CD4-positive, alpha-beta T cell (primary cell): ENCODE results near the gene STIM1. TPM values are rescaled to one million over a fixed set of nuclear protein-coding genes. Genes with fewer than 3 reads are reported as not detected.
A peak's percentile ranks its signal among the peaks of the same experiment; 100 is the strongest.

Experiments used
- ATAC-seq: fragments of 200-7000 bp; cut with Tn5 transposase; one replicate; pipeline ENCODE4 v1.10.0; 2022; ENCODE audit warnings: mild to moderate bottlenecking; ENCODE audit not compliant: poor library complexity
- CTCF ChIA-PET: fragments of 350-600 bp; sonication (Branson Sonifier 250); formaldehyde crosslinking; loops from one replicate; lab custom pipeline; 2021; ENCODE audit warnings: antibody characterized with exemption, inconsistent platforms; lab: Charles Lee
- POLR2A ChIA-PET: fragments of 350-600 bp; sonication (Branson Sonifier 250); formaldehyde crosslinking; loops from one replicate; lab custom pipeline; 2021; ENCODE audit warnings: antibody characterized with exemption, inconsistent platforms; lab: Charles Lee
- DNase-seq, 14 experiments: peaks; one replicate each; pipeline ENCODE4 v3.0.0-alpha.2; 2013 to 2020; ENCODE audit warnings: mixed read lengths in 2 of 14
- H3K27ac ChIP-seq, 2 donors: one replicate each; pipeline versions ENCODE4 v1.5.1 to v1.7.0; 2013; ENCODE audit warnings: low read length in 2 of 2, low read depth in 1 of 2, mild to moderate bottlenecking in 1 of 2
- H3K27me3 ChIP-seq, 2 experiments: 1 replicate in 1 of 2; 2 replicates in 1 of 2; pipeline versions ENCODE4 v1.6.1 to v1.7.0; 2013; ENCODE audit warnings: low read length in 2 of 2, control low read depth in 1 of 2, mild to moderate bottlenecking in 1 of 2, moderate library complexity in 1 of 2; ENCODE audit not compliant: insufficient read depth in 2 of 2, control insufficient read depth in 1 of 2
- H3K36me3 ChIP-seq: one replicate; pipeline ENCODE4 v1.6.1; 2013; ENCODE audit warnings: low read length, control low read depth; ENCODE audit not compliant: insufficient read depth
- H3K4me1 ChIP-seq: one replicate; pipeline ENCODE4 v1.6.1; 2013; ENCODE audit warnings: low read length, control low read depth; ENCODE audit not compliant: insufficient read depth
- H3K4me3 ChIP-seq: one replicate; pipeline ENCODE4 v1.5.1; 2013; ENCODE audit warnings: mild to moderate bottlenecking, low read length, moderate library complexity
- H3K9me3 ChIP-seq, 2 experiments: 1 replicate in 1 of 2; 2 replicates in 1 of 2; pipeline versions ENCODE4 v1.6.1 to v1.7.0; 2013; ENCODE audit warnings: low read length in 2 of 2, mild to moderate bottlenecking in 2 of 2, control low read depth in 1 of 2, moderate library complexity in 1 of 2; ENCODE audit not compliant: control insufficient read depth in 1 of 2, insufficient read depth in 1 of 2
- H3K27ac Mint-ChIP-seq: one replicate; pipeline ENCODE4 v1.8.0; 2020; ENCODE audit warnings: mixed read lengths
- H3K27me3 Mint-ChIP-seq: one replicate; pipeline ENCODE4 v1.8.0; 2021; ENCODE audit warnings: mixed read lengths
- H3K36me3 Mint-ChIP-seq: one replicate; pipeline ENCODE4 v1.8.0; 2021; ENCODE audit warnings: low read depth, mixed read lengths
- H3K4me1 Mint-ChIP-seq: one replicate; pipeline ENCODE4 v1.8.0; 2021; ENCODE audit warnings: low read depth, mixed read lengths
- H3K4me3 Mint-ChIP-seq: one replicate; pipeline ENCODE4 v1.8.0; 2020; ENCODE audit warnings: mild to moderate bottlenecking, mixed read lengths
- H3K9me3 Mint-ChIP-seq: one replicate; pipeline ENCODE4 v1.8.0; 2020; ENCODE audit warnings: mixed read lengths
- intact Hi-C, 2 experiments: fragments of 100-400 bp; cut with DNase I in 1 of 2; cut with micrococcal nuclease in 1 of 2; formaldehyde crosslinking; loops; one replicate each; pipeline versions ENCODE4 v1.15.1 to v1.9.0; 2023 to 2025; cut with DNase I, micrococcal nuclease
- total RNA-seq, 174 experiments: library from RNA in 2 of 174; stranded (reverse) in 2 of 174; gene quantifications; one replicate each; pipeline ENCODE4 v1.2.3 and lab custom pipeline; 2021 to 2026
- TF ChIP-seq, protein P1 (sequence below): fragments of 200-600 bp; IDR thresholded peaks from one replicate; pipeline ENCODE4 v1.8.0; 2022; ENCODE audit warnings: antibody characterized with exemption, mild to moderate bottlenecking

STIM1 gene
- total RNA-seq, 2 experiments from 2014 or later, result 89.0 to 94.9 TPM

DNA sequence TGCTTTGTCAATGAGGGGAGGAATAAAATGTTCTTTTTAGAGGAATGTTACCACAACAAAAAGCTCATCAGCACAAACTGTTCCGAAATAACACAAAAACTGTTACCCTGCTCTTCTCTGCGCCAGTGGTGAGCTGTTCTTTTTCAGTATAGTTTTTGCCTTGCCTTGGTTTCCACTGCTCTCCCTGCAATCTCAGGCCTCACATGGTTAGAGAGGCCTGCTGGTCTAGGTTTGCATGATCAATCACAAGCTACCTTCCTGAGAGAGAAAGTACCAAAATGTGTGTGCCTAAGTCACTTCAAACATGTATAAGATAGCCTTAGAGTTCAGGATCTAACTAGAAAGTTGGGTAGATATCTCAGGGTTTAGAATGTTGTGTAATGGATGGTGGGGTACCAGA, 114.6 kb downstream of the STIM1 start:
- CTCF ChIA-PET, result interaction anchor here (0.7 kb wide), 1 partner anchor 121 kb away, joined by 3 read pairs; no protein-coding TSS in a partner anchor
- TF ChIP-seq, protein P1, sequence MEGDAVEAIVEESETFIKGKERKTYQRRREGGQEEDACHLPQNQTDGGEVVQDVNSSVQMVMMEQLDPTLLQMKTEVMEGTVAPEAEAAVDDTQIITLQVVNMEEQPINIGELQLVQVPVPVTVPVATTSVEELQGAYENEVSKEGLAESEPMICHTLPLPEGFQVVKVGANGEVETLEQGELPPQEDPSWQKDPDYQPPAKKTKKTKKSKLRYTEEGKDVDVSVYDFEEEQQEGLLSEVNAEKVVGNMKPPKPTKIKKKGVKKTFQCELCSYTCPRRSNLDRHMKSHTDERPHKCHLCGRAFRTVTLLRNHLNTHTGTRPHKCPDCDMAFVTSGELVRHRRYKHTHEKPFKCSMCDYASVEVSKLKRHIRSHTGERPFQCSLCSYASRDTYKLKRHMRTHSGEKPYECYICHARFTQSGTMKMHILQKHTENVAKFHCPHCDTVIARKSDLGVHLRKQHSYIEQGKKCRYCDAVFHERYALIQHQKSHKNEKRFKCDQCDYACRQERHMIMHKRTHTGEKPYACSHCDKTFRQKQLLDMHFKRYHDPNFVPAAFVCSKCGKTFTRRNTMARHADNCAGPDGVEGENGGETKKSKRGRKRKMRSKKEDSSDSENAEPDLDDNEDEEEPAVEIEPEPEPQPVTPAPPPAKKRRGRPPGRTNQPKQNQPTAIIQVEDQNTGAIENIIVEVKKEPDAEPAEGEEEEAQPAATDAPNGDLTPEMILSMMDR, result no peak
- no peak overlapping the region for H3K27ac ChIP-seq

DNA sequence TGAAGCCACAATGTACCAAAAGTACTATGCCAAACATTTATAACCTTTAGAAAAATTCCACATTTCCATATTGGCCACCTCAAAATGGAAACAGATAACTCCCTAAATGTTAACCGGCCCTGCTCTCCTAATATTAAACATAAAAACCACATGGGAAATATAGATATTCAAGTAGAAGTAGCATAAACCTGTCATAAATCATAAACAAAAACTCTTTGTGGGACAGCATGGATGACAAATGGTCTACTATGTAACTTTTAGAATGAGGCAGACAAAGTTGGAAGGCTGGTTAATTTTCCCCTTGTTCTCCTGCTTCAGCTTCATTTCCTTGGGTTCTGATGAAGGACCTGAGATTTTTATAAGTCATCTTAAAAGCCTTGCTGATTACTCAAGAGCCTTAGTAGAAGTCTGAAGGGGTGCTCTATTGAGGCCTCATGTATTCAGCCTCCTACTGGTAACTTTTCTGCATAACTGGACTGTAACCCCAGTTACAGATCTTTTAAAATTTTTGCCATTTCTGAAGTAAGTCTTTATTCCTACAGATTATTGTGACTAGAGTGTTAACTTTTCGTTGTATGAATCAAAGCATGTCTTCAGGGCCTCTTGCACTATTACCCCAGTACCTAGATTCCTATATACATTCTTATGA, 116.4 kb downstream of the STIM1 start:
- no peaks in the 10 kb centered on the region for H3K9me3 Mint-ChIP-seq
- ATAC-seq (peak; percentile 44), DNase-seq (peak in 3 of 14 experiments; percentile 18 to 30 (median 22))
- H3K9me3 ChIP-seq, result no peaks in the 10 kb centered on the region
- no peak overlapping the region for H3K27ac ChIP-seq
- peaks cover 60% of the 10 kb centered on the region for H3K36me3 Mint-ChIP-seq
- H3K27me3 Mint-ChIP-seq, result no peaks in the 10 kb centered on the region
- H3K4me1 ChIP-seq, result peaks cover 24% of the 10 kb centered on the region
- intact Hi-C loops, result no loop called here
- TF ChIP-seq, protein P1, result no peak
- H3K36me3 ChIP-seq, result peaks cover 23% of the 10 kb centered on the region
- no peak overlapping the region for H3K4me3 Mint-ChIP-seq
- peaks cover 76% of the 10 kb centered on the region for H3K4me1 Mint-ChIP-seq
- no peak overlapping the region for H3K4me3 ChIP-seq
- H3K27me3 ChIP-seq, result no peaks in the 10 kb centered on the region
- ChIA-PET POLR2A (no interaction called here), CTCF (no interaction called here)
- peak overlapping the region; percentile 28 for H3K27ac Mint-ChIP-seq

More for the DNA sequence above, 114.6 kb downstream of the STIM1 start:
- POLR2A ChIA-PET, result interaction anchor here (0.6 to 2.6 kb wide), 8 partner anchors 10 to 130 kb away, joined by 3 to 15 read pairs (median 3); partner anchors contain the start of gene RHOG
- Histone ChIP-seq H3K36me3 (peaks cover 23% of the 10 kb centered on the region), H3K9me3 (no peaks in the 10 kb centered on the region), H3K4me1 (peaks cover 24% of the 10 kb centered on the region), H3K4me3 (no peak overlapping the region), H3K27me3 (no peaks in the 10 kb centered on the region)
- no peak for ATAC-seq
- intact Hi-C loops, result no loop called here
- Mint-ChIP-seq H3K27me3 (no peaks in the 10 kb centered on the region), H3K4me1 (peaks cover 81% of the 10 kb centered on the region), H3K9me3 (no peaks in the 10 kb centered on the region), H3K4me3 (peak overlapping the region; percentile 71), H3K36me3 (peaks cover 65% of the 10 kb centered on the region), H3K27ac (peak overlapping the region; percentile 70)
- DNase-seq, result no peak

- ATAC-seq, result no peak
- TF ChIP-seq, protein P1, result no peak
- H3K36me3 Mint-ChIP-seq, result peaks cover 62% of the 10 kb centered on the region
- ChIA-PET POLR2A (interaction anchor here (0.6 to 1.2 kb wide), 3 partner anchors 25 to 119 kb away, joined by 3 to 4 read pairs (median 3); no protein-coding TSS in a partner anchor), CTCF (interaction anchor here (0.8 kb wide), 1 partner anchor 100 kb away, joined by 3 read pairs; no protein-coding TSS in a partner anchor)
- peak overlapping the region; percentile 28 for H3K27ac Mint-ChIP-seq
- Histone ChIP-seq H3K9me3 (no peaks in the 10 kb centered on the region), H3K4me1 (peaks cover 24% of the 10 kb centered on the region), H3K4me3 (no peak overlapping the region), H3K27ac (no peak overlapping the region), H3K36me3 (peaks cover 22% of the 10 kb centered on the region), H3K27me3 (no peaks in the 10 kb centered on the region)
- DNase-seq, result no peak
- no peaks in the 10 kb centered on the region for H3K27me3 Mint-ChIP-seq
- no peak overlapping the region for H3K4me3 Mint-ChIP-seq
- intact Hi-C loops, result no loop called here
- no peaks in the 10 kb centered on the region for H3K9me3 Mint-ChIP-seq
- peaks cover 77% of the 10 kb centered on the region for H3K4me1 Mint-ChIP-seq
Observed at GRCh38 chr11:3972431-3972830, 117.0 kb downstream of the STIM1 start.
